ENCODE measurements around the gene VPS36.
"Not testable (repeated sequence)": the region's sequence is repeated elsewhere in the genome, so short reads cannot be mapped to it uniquely, and the experiment has no call there.

DNA sequence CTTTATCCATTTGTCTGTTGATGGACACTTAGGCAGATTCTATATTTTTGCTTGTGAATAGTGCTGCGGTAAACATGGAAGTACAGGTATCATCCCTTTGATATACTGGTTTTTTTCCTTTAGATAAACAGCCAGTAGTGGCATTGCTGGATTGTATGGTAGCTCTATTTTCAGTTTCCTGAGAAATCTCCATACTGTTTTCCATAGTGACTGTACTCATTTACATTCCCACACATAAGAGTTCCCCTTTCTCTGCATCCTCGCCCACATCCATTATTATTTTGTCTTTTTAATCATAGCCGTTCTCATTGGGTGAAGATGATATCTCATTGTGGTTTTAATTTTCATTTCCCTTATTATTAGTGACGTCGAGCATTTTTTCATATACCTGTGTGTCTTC lies 40.6 kb upstream of the VPS36 start:
- TF ChIP-seq, protein P1, sequence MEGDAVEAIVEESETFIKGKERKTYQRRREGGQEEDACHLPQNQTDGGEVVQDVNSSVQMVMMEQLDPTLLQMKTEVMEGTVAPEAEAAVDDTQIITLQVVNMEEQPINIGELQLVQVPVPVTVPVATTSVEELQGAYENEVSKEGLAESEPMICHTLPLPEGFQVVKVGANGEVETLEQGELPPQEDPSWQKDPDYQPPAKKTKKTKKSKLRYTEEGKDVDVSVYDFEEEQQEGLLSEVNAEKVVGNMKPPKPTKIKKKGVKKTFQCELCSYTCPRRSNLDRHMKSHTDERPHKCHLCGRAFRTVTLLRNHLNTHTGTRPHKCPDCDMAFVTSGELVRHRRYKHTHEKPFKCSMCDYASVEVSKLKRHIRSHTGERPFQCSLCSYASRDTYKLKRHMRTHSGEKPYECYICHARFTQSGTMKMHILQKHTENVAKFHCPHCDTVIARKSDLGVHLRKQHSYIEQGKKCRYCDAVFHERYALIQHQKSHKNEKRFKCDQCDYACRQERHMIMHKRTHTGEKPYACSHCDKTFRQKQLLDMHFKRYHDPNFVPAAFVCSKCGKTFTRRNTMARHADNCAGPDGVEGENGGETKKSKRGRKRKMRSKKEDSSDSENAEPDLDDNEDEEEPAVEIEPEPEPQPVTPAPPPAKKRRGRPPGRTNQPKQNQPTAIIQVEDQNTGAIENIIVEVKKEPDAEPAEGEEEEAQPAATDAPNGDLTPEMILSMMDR (conservative IDR thresholded peaks at IDR 0.05; ENCODE audit: low read depth, low read length) = not testable (repeated sequence)
- not testable (repeated sequence) for TF ChIP-seq SMC3 (IDR thresholded peaks at IDR 0.05; ENCODE audit: low read depth, low read length)

All from IMR-90 (cell line).